Measurements from ENCODE around the gene MYMX. TPM values are rescaled to one million over a fixed set of nuclear protein-coding genes. Genes with fewer than 3 reads are reported as not detected.

MYMX gene
- total RNA-seq, 1 experiment from 2014 or later = not detected

DNA sequence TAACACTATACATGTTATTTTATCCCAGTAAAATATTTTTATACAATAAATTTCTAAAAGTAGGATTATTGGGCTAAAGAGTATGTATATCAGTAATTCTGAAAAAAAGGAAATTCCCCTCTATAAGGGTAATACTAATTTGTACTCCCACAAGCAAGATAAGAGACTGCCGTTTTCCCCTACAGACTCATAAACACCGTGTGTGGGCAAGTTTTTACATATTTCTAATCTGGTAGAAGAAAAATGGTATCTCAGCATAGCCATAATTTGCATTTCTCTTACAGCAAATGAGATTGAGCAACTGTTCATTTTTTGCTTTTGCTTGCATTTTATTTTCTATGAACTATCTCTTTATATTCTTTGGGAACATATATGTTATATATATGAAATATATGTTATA is 26.0 kb upstream of the MYMX start:
- ChIA-PET POLR2A (interaction anchor here (2.3 kb wide), 1 partner anchor 56 kb away, joined by 6 read pairs; the partner anchor contains the start of gene HSP90AB1), CTCF (interaction anchor here (1.2 kb wide), 1 partner anchor 18 kb away, joined by 5 read pairs; no protein-coding TSS in a partner anchor), RAD21 (ENCODE audit: low non-redundant PET in 1 of 2, low total read pairs in 2 of 2, uncharacterized antibody in 2 of 2, unreplicated experiment in 2 of 2) (no interaction called here)
- Histone ChIP-seq H3K4me1 (ENCODE audit: control insufficient read depth in 1 of 2, insufficient read depth in 2 of 2, low read length in 2 of 2) (peaks cover 10 to 13% of the 10 kb centered on the region in 2 experiments; a peak in 3 of 4 replicates), H3K36me3 (ENCODE audit: control insufficient read depth in 1 of 2, insufficient read depth in 2 of 2, low read length in 2 of 2) (no peaks in the 10 kb centered on the region), H3K9me2 (ENCODE audit: insufficient read depth) (no peaks in the 10 kb centered on the region), H3K79me2 (ENCODE audit: insufficient read depth, low read length) (no peaks in the 10 kb centered on the region), H3K27me3 (ENCODE audit: insufficient read depth, low read length) (no peaks in the 10 kb centered on the region), H3K4me2 (ENCODE audit: low read length) (no peak overlapping the region), H3K27ac (ENCODE audit: low read depth, low read length) (no peak overlapping the region), H3K4me3 (replicated peaks in 1 of 2; ENCODE audit: low read depth in 1 of 2, low read length in 2 of 2) (no peak overlapping the region), H2AFZ (ENCODE audit: low read depth, low read length, poor library complexity, severe bottlenecking) (no peak overlapping the region), H3K9me3 (ENCODE audit: control insufficient read depth in 1 of 2, insufficient read depth in 1 of 2, low read depth in 1 of 2, low read length in 2 of 2) (no peaks in the 10 kb centered on the region), H3K9ac (ENCODE audit: low read length) (no peak overlapping the region), H4K20me1 (ENCODE audit: insufficient read depth) (no peaks in the 10 kb centered on the region)
- BruUV-seq (replicated peaks) = no TSS peak
- intact Hi-C loops (cut with micrococcal nuclease) = no loop called here
- no peak for ATAC-seq
- no peak for DNase-seq (ENCODE audit: low read depth, low spot score)
- TF ChIP-seq JUND (IDR thresholded peaks at IDR 0.05) = no peak
- no peak for TF ChIP-seq SRF (IDR thresholded peaks at IDR 0.05; ENCODE audit: low read depth)
- no peak for TF ChIP-seq EZH2phosphoT487 (IDR thresholded peaks at IDR 0.05; ENCODE audit: borderline replicate concordance)
- TF ChIP-seq, protein P1, sequence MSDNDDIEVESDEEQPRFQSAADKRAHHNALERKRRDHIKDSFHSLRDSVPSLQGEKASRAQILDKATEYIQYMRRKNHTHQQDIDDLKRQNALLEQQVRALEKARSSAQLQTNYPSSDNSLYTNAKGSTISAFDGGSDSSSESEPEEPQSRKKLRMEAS (IDR thresholded peaks at IDR 0.05) = no peak
- TF ChIP-seq ELF1 (IDR thresholded peaks at IDR 0.05; ENCODE audit: borderline replicate concordance, low read depth) = no peak
- TF ChIP-seq SP1 (IDR thresholded peaks at IDR 0.05; ENCODE audit: low read depth) = no peak
- no peak for TF ChIP-seq YY1 (IDR thresholded peaks at IDR 0.05; ENCODE audit: extremely low read depth, insufficient replicate concordance, low read depth, low read length)
- no peak for TF ChIP-seq POLR2AphosphoS5 (IDR thresholded peaks at IDR 0.05; ENCODE audit: low read depth, low read length)
- TF ChIP-seq SIN3A (IDR thresholded peaks at IDR 0.05; ENCODE audit: low read depth) = no peak
- no peak for TF ChIP-seq FOSL1 (IDR thresholded peaks at IDR 0.05; ENCODE audit: low read depth)
- TF ChIP-seq ZNF274 (IDR thresholded peaks at IDR 0.05; ENCODE audit: low read depth, low read length) = no peak
- no peak for TF ChIP-seq EGR1 (IDR thresholded peaks at IDR 0.05; ENCODE audit: low read depth)
- TF ChIP-seq CEBPB (IDR thresholded peaks at IDR 0.05; ENCODE audit: low read depth) = no peak
- no peak for TF ChIP-seq RAD21 (IDR thresholded peaks at IDR 0.05; ENCODE audit: low read depth)
- TF ChIP-seq, protein P2, sequence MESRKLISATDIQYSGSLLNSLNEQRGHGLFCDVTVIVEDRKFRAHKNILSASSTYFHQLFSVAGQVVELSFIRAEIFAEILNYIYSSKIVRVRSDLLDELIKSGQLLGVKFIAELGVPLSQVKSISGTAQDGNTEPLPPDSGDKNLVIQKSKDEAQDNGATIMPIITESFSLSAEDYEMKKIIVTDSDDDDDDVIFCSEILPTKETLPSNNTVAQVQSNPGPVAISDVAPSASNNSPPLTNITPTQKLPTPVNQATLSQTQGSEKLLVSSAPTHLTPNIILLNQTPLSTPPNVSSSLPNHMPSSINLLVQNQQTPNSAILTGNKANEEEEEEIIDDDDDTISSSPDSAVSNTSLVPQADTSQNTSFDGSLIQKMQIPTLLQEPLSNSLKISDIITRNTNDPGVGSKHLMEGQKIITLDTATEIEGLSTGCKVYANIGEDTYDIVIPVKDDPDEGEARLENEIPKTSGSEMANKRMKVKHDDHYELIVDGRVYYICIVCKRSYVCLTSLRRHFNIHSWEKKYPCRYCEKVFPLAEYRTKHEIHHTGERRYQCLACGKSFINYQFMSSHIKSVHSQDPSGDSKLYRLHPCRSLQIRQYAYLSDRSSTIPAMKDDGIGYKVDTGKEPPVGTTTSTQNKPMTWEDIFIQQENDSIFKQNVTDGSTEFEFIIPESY (IDR thresholded peaks at IDR 0.05; ENCODE audit: extremely low read depth, insufficient replicate concordance, low read length) = no peak
- TF ChIP-seq, protein P3, sequence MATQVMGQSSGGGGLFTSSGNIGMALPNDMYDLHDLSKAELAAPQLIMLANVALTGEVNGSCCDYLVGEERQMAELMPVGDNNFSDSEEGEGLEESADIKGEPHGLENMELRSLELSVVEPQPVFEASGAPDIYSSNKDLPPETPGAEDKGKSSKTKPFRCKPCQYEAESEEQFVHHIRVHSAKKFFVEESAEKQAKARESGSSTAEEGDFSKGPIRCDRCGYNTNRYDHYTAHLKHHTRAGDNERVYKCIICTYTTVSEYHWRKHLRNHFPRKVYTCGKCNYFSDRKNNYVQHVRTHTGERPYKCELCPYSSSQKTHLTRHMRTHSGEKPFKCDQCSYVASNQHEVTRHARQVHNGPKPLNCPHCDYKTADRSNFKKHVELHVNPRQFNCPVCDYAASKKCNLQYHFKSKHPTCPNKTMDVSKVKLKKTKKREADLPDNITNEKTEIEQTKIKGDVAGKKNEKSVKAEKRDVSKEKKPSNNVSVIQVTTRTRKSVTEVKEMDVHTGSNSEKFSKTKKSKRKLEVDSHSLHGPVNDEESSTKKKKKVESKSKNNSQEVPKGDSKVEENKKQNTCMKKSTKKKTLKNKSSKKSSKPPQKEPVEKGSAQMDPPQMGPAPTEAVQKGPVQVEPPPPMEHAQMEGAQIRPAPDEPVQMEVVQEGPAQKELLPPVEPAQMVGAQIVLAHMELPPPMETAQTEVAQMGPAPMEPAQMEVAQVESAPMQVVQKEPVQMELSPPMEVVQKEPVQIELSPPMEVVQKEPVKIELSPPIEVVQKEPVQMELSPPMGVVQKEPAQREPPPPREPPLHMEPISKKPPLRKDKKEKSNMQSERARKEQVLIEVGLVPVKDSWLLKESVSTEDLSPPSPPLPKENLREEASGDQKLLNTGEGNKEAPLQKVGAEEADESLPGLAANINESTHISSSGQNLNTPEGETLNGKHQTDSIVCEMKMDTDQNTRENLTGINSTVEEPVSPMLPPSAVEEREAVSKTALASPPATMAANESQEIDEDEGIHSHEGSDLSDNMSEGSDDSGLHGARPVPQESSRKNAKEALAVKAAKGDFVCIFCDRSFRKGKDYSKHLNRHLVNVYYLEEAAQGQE (IDR thresholded peaks at IDR 0.05; ENCODE audit: low read depth) = no peak
- TF ChIP-seq ZFX (IDR thresholded peaks at IDR 0.05) = no peak
- TF ChIP-seq TCF7L2 (IDR thresholded peaks at IDR 0.05; ENCODE audit: borderline replicate concordance, extremely low read depth, insufficient read depth, insufficient read length) = no peak
